PC-9 (cell line): ENCODE results near the gene ZNF595. TPM values are rescaled to one million over a fixed set of nuclear protein-coding genes. Genes with fewer than 3 reads are reported as not detected.

Experiments
- BruUV-seq: library from RNA; stranded (reverse); fragments of 400-500 nt; replicated peaks from 2 replicates; lab custom pipeline; 2021; lab: Mats Ljungman, UMichigan
- CTCF ChIA-PET: fragments of 300-600 bp; sonication (Branson Sonifier 250); formaldehyde crosslinking; loops from one replicate; lab custom pipeline; 2022; ENCODE audit warnings: antibody characterized with exemption; lab: Charles Lee
- POLR2A ChIA-PET: fragments of 300-600 bp; sonication (Branson Sonifier 250); formaldehyde crosslinking; loops from one replicate; lab custom pipeline; 2022; ENCODE audit warnings: antibody characterized with exemption; ENCODE audit not compliant: unreplicated experiment; lab: Charles Lee
- DNase-seq, 2 experiments: peaks; one replicate each; pipeline versions ENCODE4 v3.0.0 to v3.0.0-alpha.2; 2015 to 2022; ENCODE audit warnings: mixed read lengths in 1 of 2
- H2AFZ ChIP-seq: fragments of 200-600 bp; sonication (generic); 2 replicates; pipeline ENCODE4 v1.8.1; 2017; ENCODE audit warnings: antibody characterized with exemption
- H3F3A ChIP-seq: fragments of 200-600 bp; sonication (generic); 2 replicates; pipeline ENCODE4 v1.8.1; 2017; ENCODE audit warnings: antibody characterized with exemption, mild to moderate bottlenecking, low read depth; ENCODE audit not compliant: insufficient read depth
- H3K27ac ChIP-seq: fragments of 200-600 bp; sonication (generic); 2 replicates; pipeline ENCODE4 v1.6.1; 2016; ENCODE audit warnings: mixed run types
- H3K27me3 ChIP-seq: fragments of 200-600 bp; sonication (generic); 2 replicates; pipeline ENCODE4 v1.6.1; 2016; ENCODE audit warnings: low read depth, mixed run types; ENCODE audit not compliant: insufficient read depth
- H3K36me3 ChIP-seq: fragments of 200-600 bp; sonication (generic); 2 replicates; pipeline ENCODE4 v1.6.1; 2016; ENCODE audit warnings: low read depth, mixed run types
- H3K4me1 ChIP-seq: fragments of 200-600 bp; sonication (generic); replicated peaks from 2 replicates; pipeline ENCODE4 v1.6.1; 2016; ENCODE audit warnings: mixed run types; ENCODE audit not compliant: insufficient read depth
- H3K4me2 ChIP-seq: fragments of 200-600 bp; sonication (generic); 2 replicates; pipeline ENCODE4 v1.6.1; 2017; ENCODE audit warnings: mixed run types
- H3K4me3 ChIP-seq: fragments of 200-600 bp; sonication (generic); 2 replicates; pipeline ENCODE4 v1.6.1; 2016; ENCODE audit warnings: mixed run types
- H3K79me2 ChIP-seq: fragments of 200-600 bp; sonication (generic); 2 replicates; pipeline ENCODE4 v1.6.1; 2017; ENCODE audit warnings: low read depth, mixed run types
- H3K9me2 ChIP-seq: fragments of 200-600 bp; sonication (generic); 2 replicates; pipeline ENCODE4 v1.8.1; 2017; ENCODE audit warnings: mild to moderate bottlenecking; ENCODE audit not compliant: insufficient read depth
- H3K9me3 ChIP-seq: fragments of 200-600 bp; sonication (generic); 2 replicates; pipeline ENCODE4 v1.8.1; 2016; ENCODE audit warnings: low read depth; ENCODE audit not compliant: insufficient read depth
- H4K20me1 ChIP-seq: fragments of 200-600 bp; sonication (generic); 2 replicates; pipeline ENCODE4 v1.8.1; 2017; ENCODE audit not compliant: insufficient read depth
- CTCF ChIP-seq: fragments of 200-600 bp; sonication (generic); conservative IDR thresholded peaks from 2 replicates; pipeline ENCODE4 v1.6.1; 2017; ENCODE audit warnings: mixed run types, antibody characterized with exemption, mild to moderate bottlenecking, moderate library complexity
- EZH2 ChIP-seq: fragments of 200-600 bp; sonication (generic); IDR thresholded peaks from 2 replicates; pipeline ENCODE4 v1.8.0; 2017; ENCODE audit warnings: antibody characterized with exemption, low read depth
- intact Hi-C: fragments of 100-400 bp; cut with micrococcal nuclease; formaldehyde crosslinking; loops from one replicate; pipeline ENCODE4 v1.10.0; 2022; ENCODE audit not compliant: unreplicated experiment
- total RNA-seq: library from RNA; stranded (reverse); gene quantifications from 2 replicates; pipeline ENCODE4 v1.2.3, GENCODE V29; 2021

ZNF595 gene
- total RNA-seq, 1 experiment from 2014 or later, result 10.9 TPM

- ChIA-PET CTCF (no interaction called here), POLR2A (no interaction called here)
- Histone ChIP-seq H3K4me1 (no peaks in the 10 kb centered on the region), H2AFZ (no peak overlapping the region), H3K4me2 (no peak overlapping the region), H3K79me2 (no peaks in the 10 kb centered on the region), H4K20me1 (no peaks in the 10 kb centered on the region), H3K36me3 (no peaks in the 10 kb centered on the region), H3K9me3 (no peaks in the 10 kb centered on the region), H3K27me3 (no peaks in the 10 kb centered on the region), H3K27ac (no peak overlapping the region), H3K9me2 (no peaks in the 10 kb centered on the region), H3F3A (no peaks in the 10 kb centered on the region), H3K4me3 (no peak overlapping the region)
- BruUV-seq, result no TSS peak
- TF ChIP-seq CTCF (no peak), EZH2 (no peak)
- intact Hi-C loops, result no loop called here
- DNase-seq, result no peak
These were observed 59.6 kb downstream of the ZNF595 start for GRCh38 chr4:112771-113170.

GRCh38 chr4:113732-114131, 60.6 kb downstream of the ZNF595 start:
- intact Hi-C loops, result no loop called here
- H3K27me3 ChIP-seq, result no peaks in the 10 kb centered on the region
- H3K36me3 ChIP-seq, result no peaks in the 10 kb centered on the region
- no peak for DNase-seq
- H4K20me1 ChIP-seq, result no peaks in the 10 kb centered on the region
- ChIA-PET CTCF (no interaction called here), POLR2A (no interaction called here)
- no peaks in the 10 kb centered on the region for H3F3A ChIP-seq
- no peaks in the 10 kb centered on the region for H3K9me2 ChIP-seq
- H3K9me3 ChIP-seq, result no peaks in the 10 kb centered on the region
- no peak overlapping the region for H3K4me2 ChIP-seq
- no peaks in the 10 kb centered on the region for H3K79me2 ChIP-seq
- H3K4me3 ChIP-seq, result no peak overlapping the region
- BruUV-seq, result no TSS peak
- H3K27ac ChIP-seq, result no peak overlapping the region
- no peak overlapping the region for H2AFZ ChIP-seq
- TF ChIP-seq EZH2 (no peak), CTCF (no peak)
- H3K4me1 ChIP-seq, result no peaks in the 10 kb centered on the region

GRCh38 chr4:114149-114548, 61.0 kb downstream of the ZNF595 start:
- Histone ChIP-seq H3K4me2 (no peak overlapping the region), H3K27me3 (no peaks in the 10 kb centered on the region), H3F3A (no peaks in the 10 kb centered on the region), H4K20me1 (no peaks in the 10 kb centered on the region), H3K36me3 (no peaks in the 10 kb centered on the region), H3K27ac (no peak overlapping the region), H3K9me3 (no peaks in the 10 kb centered on the region), H3K79me2 (no peaks in the 10 kb centered on the region), H3K4me3 (no peak overlapping the region), H3K4me1 (no peaks in the 10 kb centered on the region), H3K9me2 (no peaks in the 10 kb centered on the region), H2AFZ (no peak overlapping the region)
- TF ChIP-seq EZH2 (no peak), CTCF (no peak)
- intact Hi-C loops, result no loop called here
- CTCF ChIA-PET, result no interaction called here
- no peak for DNase-seq
- POLR2A ChIA-PET, result no interaction called here
- no TSS peak for BruUV-seq
